HepG2 (cell line): ENCODE measurements around the gene CFAP100. TPM values are rescaled to one million over a fixed set of nuclear protein-coding genes. Genes with fewer than 3 reads are reported as not detected.

Experiments
- ATAC-seq: fragments of 200-7000 bp; cut with Tn5 transposase; 3 replicates; pipeline ENCODE4 v1.9.1; 2020; ENCODE audit warnings: mild to moderate bottlenecking, moderate library complexity
- BruUV-seq: library from RNA; stranded (reverse); fragments of 400-500 nt; replicated peaks from 2 replicates; lab custom pipeline; 2021; lab: Mats Ljungman, UMichigan
- CTCF ChIA-PET: fragments of 300-600 bp; formaldehyde crosslinking; extraction: SDS; loops from one replicate; lab custom pipeline; 2021; ENCODE audit warnings: low total read pairs, inconsistent platforms, low intra/inter-chr PET ratio; lab: Yijun Ruan, JAX
- POLR2A ChIA-PET: fragments of 350-600 bp; sonication (Branson Sonifier 250); formaldehyde crosslinking; loops from one replicate; lab custom pipeline; 2020; ENCODE audit warnings: antibody characterized with exemption, inconsistent platforms; lab: Yijun Ruan, JAX
- DNase-seq: peaks from one replicate; pipeline ENCODE4 v3.0.0-alpha.2; 2015; ENCODE audit warnings: low spot score
- FAIRE-seq: peaks from 3 replicates; lab custom pipeline; 2011; peaks lifted over from hg19 to GRCh38; lab: Jason Lieb, UNC
- H2AFZ ChIP-seq: one replicate; pipeline ENCODE4 v1.6.1; 2011; ENCODE audit warnings: low read length, inconsistent platforms
- H3K27ac ChIP-seq: fragments of 300-600 bp; 3 replicates; pipeline ENCODE4 v1.8.0; 2011; ENCODE audit warnings: mixed run types, mild to moderate bottlenecking, mixed read lengths, low read length, inconsistent platforms; ENCODE audit not compliant: insufficient read depth; ENCODE audit errors: extremely low read length
- H3K27me3 ChIP-seq, 2 experiments: fragments of 200-600 bp in 1 of 2; 2 replicates in 1 of 2; 3 replicates in 1 of 2; pipeline versions ENCODE4 v1.6.0 to v1.8.0; 2011; ENCODE audit warnings: low read length in 2 of 2, mild to moderate bottlenecking in 2 of 2, moderate library complexity in 2 of 2, inconsistent platforms in 1 of 2; ENCODE audit not compliant: insufficient read depth in 2 of 2, control insufficient read depth in 1 of 2
- H3K36me3 ChIP-seq, 2 experiments: fragments of 200-600 bp in 1 of 2; replicated peaks in 1 of 2; 2 replicates in 1 of 2; 3 replicates in 1 of 2; pipeline versions ENCODE4 v1.5.1 to v1.8.0; 2011; ENCODE audit warnings: low read length in 2 of 2, inconsistent platforms in 1 of 2; ENCODE audit not compliant: insufficient read depth in 2 of 2, control insufficient read depth in 1 of 2
- H3K4me1 ChIP-seq: 2 replicates; pipeline ENCODE4 v1.5.1; 2012; ENCODE audit warnings: low read length, inconsistent platforms; ENCODE audit not compliant: insufficient read depth
- H3K4me2 ChIP-seq: 2 replicates; pipeline ENCODE4 v1.6.0; 2011; ENCODE audit warnings: low read depth, low read length, inconsistent platforms
- H3K4me3 ChIP-seq, 3 experiments: fragments of 200-600 bp in 1 of 3; sonication (generic), shearing (Covaris generic) in 1 of 3; replicated peaks in 1 of 3; 2 replicates each; pipeline ENCODE4 v1.5.1; 2011 to 2016; ENCODE audit warnings: low read length in 3 of 3, inconsistent platforms in 2 of 3, low read depth in 2 of 3, mild to moderate bottlenecking in 2 of 3, control low read depth in 1 of 3, mixed read lengths in 1 of 3; ENCODE audit not compliant: insufficient read depth in 1 of 3
- H3K79me2 ChIP-seq: one replicate; pipeline ENCODE4 v1.6.1; 2011; ENCODE audit warnings: low read length, inconsistent platforms; ENCODE audit not compliant: insufficient read depth
- H3K9ac ChIP-seq: 2 replicates; pipeline ENCODE4 v1.6.0; 2011; ENCODE audit warnings: mild to moderate bottlenecking, low read depth, low read length, inconsistent platforms; ENCODE audit not compliant: insufficient read depth
- H3K9me3 ChIP-seq: 2 replicates; pipeline ENCODE4 v1.5.1; 2012; ENCODE audit warnings: mild to moderate bottlenecking, low read length
- H4K20me1 ChIP-seq: 2 replicates; pipeline ENCODE4 v1.6.0; 2011; ENCODE audit warnings: inconsistent platforms, mild to moderate bottlenecking, low read length, moderate library complexity; ENCODE audit not compliant: insufficient read depth
- JARID2 ChIP-seq: sonication (generic); formaldehyde crosslinking; IDR thresholded peaks from 2 replicates; pipeline ENCODE4 v1.8.1; 2023; ENCODE audit warnings: missing genetic modification reagents, inconsistent platforms; ENCODE audit not compliant: insufficient replicate concordance
- ZKSCAN1 ChIP-seq: fragments of 150-350 bp; IDR thresholded peaks from 2 replicates; pipeline ENCODE4 v1.6.1; 2014; ENCODE audit warnings: low read length
- ZMYM3 ChIP-seq: sonication (generic); formaldehyde crosslinking; IDR thresholded peaks from 2 replicates; pipeline ENCODE4 v1.5.1; 2020; ENCODE audit warnings: mild to moderate bottlenecking, missing genetic modification reagents
- ZNF547 ChIP-seq: sonication (generic); formaldehyde crosslinking; IDR thresholded peaks from 2 replicates; pipeline ENCODE4 v1.5.1; 2020; ENCODE audit warnings: mild to moderate bottlenecking, missing genetic modification reagents
- WGBS: methylation state at CpG from one replicate; pipeline ENCODE4 v1.1.6; 2017; ENCODE audit warnings: low lambda C conversion rate; 5-methylcytosine and 5-hydroxymethylcytosine counted together
- in situ Hi-C: cut with HindIII; loops from 2 replicates; pipeline ENCODE4 v1.10.0; 2017; ENCODE audit warnings: low pct_unique_long_range_greater_than_20kb; ENCODE audit not compliant: extremely low pct_ligation_motif_present
- intact Hi-C: fragments of 100-400 bp; cut with micrococcal nuclease; formaldehyde crosslinking; loops from one replicate; pipeline ENCODE4 v1.10.0; 2022; ENCODE audit not compliant: unreplicated experiment
- polyA plus RNA-seq, 8 experiments: library from polyadenylated mRNA; depleted of rRNA in 3 of 8; stranded (reverse) in 7 of 8; unstranded in 1 of 8; fragments of >200 nt; fragmentation: Illumina TruSeq in 4 of 8; extraction: Trizol in 4 of 8; gene quantifications; 2 replicates each; pipeline versions ENCODE4 v1.2.1 to v1.2.3, GENCODE V29; 2011 to 2016; ENCODE audit warnings: low read depth in 4 of 8, missing spikeins in 1 of 8, mixed read lengths in 1 of 8; ENCODE audit not compliant: insufficient read depth in 1 of 8
- total RNA-seq, 5 experiments: library from RNA; depleted of rRNA; stranded (reverse); fragments of >200 nt; fragmentation: Illumina TruSeq; extraction: Trizol; gene quantifications; 2 replicates each; pipeline ENCODE4 v1.2.3, GENCODE V29; 2016; ENCODE audit warnings: low read depth in 1 of 5
- TF ChIP-seq, protein P1 (sequence below): sonication (generic); formaldehyde crosslinking; IDR thresholded peaks from 2 replicates; pipeline ENCODE4 v1.4.0; 2020; ENCODE audit warnings: missing genetic modification reagents, borderline replicate concordance

CFAP100 gene
- total and polyA plus RNA-seq, 2 of the 13 experiments (the other 11 are each of a cell fraction or from before 2014, with no cell fraction given) = 0.32 TPM; not detected in 1

- ATAC-seq (no peak), DNase-seq (no peak), FAIRE-seq (no peak)
- Histone ChIP-seq H3K27me3 (peaks cover 1 to 5% of the 10 kb centered on the region in 2 experiments; a peak in 2 of 5 replicates), H3K36me3 (no peaks in the 10 kb centered on the region), H3K9ac (no peak overlapping the region), H3K4me1 (peaks cover 29% of the 10 kb centered on the region), H3K4me2 (no peak overlapping the region), H3K27ac (no peak overlapping the region), H4K20me1 (no peaks in the 10 kb centered on the region), H3K79me2 (no peaks in the 10 kb centered on the region), H2AFZ (no peak overlapping the region), H3K9me3 (peaks cover 13% of the 10 kb centered on the region), H3K4me3 (no peak overlapping the region)
- BruUV-seq = no TSS peak
- intact Hi-C loops = no loop called here
- TF ChIP-seq ZMYM3 (CRISPR knock-in tag) (no peak), JARID2 (CRISPR knock-in tag) (no peak), ZKSCAN1 (no peak), ZNF547 (no peak)
- TF ChIP-seq, protein P1, sequence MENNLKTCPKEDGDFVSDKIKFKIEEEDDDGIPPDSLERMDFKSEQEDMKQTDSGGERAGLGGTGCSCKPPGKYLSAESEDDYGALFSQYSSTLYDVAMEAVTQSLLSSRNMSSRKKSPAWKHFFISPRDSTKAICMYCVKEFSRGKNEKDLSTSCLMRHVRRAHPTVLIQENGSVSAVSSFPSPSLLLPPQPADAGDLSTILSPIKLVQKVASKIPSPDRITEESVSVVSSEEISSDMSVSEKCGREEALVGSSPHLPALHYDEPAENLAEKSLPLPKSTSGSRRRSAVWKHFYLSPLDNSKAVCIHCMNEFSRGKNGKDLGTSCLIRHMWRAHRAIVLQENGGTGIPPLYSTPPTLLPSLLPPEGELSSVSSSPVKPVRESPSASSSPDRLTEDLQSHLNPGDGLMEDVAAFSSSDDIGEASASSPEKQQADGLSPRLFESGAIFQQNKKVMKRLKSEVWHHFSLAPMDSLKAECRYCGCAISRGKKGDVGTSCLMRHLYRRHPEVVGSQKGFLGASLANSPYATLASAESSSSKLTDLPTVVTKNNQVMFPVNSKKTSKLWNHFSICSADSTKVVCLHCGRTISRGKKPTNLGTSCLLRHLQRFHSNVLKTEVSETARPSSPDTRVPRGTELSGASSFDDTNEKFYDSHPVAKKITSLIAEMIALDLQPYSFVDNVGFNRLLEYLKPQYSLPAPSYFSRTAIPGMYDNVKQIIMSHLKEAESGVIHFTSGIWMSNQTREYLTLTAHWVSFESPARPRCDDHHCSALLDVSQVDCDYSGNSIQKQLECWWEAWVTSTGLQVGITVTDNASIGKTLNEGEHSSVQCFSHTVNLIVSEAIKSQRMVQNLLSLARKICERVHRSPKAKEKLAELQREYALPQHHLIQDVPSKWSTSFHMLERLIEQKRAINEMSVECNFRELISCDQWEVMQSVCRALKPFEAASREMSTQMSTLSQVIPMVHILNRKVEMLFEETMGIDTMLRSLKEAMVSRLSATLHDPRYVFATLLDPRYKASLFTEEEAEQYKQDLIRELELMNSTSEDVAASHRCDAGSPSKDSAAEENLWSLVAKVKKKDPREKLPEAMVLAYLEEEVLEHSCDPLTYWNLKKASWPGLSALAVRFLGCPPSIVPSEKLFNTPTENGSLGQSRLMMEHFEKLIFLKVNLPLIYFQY = no peak
- ChIA-PET POLR2A (no interaction called here), CTCF (no interaction called here)
- 67% methylated on average over 3 of the region's 8 CpGs for WGBS
- in situ Hi-C loops = no loop called here
These were observed 27.4 kb downstream of the CFAP100 start for GRCh38 chr3:126422121-126422520.
